HepG2 (cell line): Measurements from ENCODE around the gene MIA2. TPM values are rescaled to one million over a fixed set of nuclear protein-coding genes. Genes with fewer than 3 reads are reported as not detected.

Source experiments
- ATAC-seq: fragments of 200-7000 bp; cut with Tn5 transposase; 3 replicates; pipeline ENCODE4 v1.9.1; 2020; ENCODE audit warnings: mild to moderate bottlenecking, moderate library complexity
- BruUV-seq: library from RNA; stranded (reverse); fragments of 400-500 nt; replicated peaks from 2 replicates; lab custom pipeline; 2021; lab: Mats Ljungman, UMichigan
- CTCF ChIA-PET: fragments of 300-600 bp; formaldehyde crosslinking; extraction: SDS; loops from one replicate; lab custom pipeline; 2021; ENCODE audit warnings: low total read pairs, inconsistent platforms, low intra/inter-chr PET ratio; lab: Yijun Ruan, JAX
- POLR2A ChIA-PET: fragments of 350-600 bp; sonication (Branson Sonifier 250); formaldehyde crosslinking; loops from one replicate; lab custom pipeline; 2020; ENCODE audit warnings: antibody characterized with exemption, inconsistent platforms; lab: Yijun Ruan, JAX
- DNase-seq: peaks from one replicate; pipeline ENCODE4 v3.0.0-alpha.2; 2015; ENCODE audit warnings: low spot score
- FAIRE-seq: peaks from 3 replicates; lab custom pipeline; 2011; peaks lifted over from hg19 to GRCh38; lab: Jason Lieb, UNC
- H2AFZ ChIP-seq: one replicate; pipeline ENCODE4 v1.6.1; 2011; ENCODE audit warnings: low read length, inconsistent platforms
- H3K27ac ChIP-seq: fragments of 300-600 bp; 3 replicates; pipeline ENCODE4 v1.8.0; 2011; ENCODE audit warnings: mixed run types, mild to moderate bottlenecking, mixed read lengths, low read length, inconsistent platforms; ENCODE audit not compliant: insufficient read depth; ENCODE audit errors: extremely low read length
- H3K27me3 ChIP-seq, 2 experiments: fragments of 200-600 bp in 1 of 2; 2 replicates in 1 of 2; 3 replicates in 1 of 2; pipeline versions ENCODE4 v1.6.0 to v1.8.0; 2011; ENCODE audit warnings: low read length in 2 of 2, mild to moderate bottlenecking in 2 of 2, moderate library complexity in 2 of 2, inconsistent platforms in 1 of 2; ENCODE audit not compliant: insufficient read depth in 2 of 2, control insufficient read depth in 1 of 2
- H3K36me3 ChIP-seq, 2 experiments: fragments of 200-600 bp in 1 of 2; replicated peaks in 1 of 2; 2 replicates in 1 of 2; 3 replicates in 1 of 2; pipeline versions ENCODE4 v1.5.1 to v1.8.0; 2011; ENCODE audit warnings: low read length in 2 of 2, inconsistent platforms in 1 of 2; ENCODE audit not compliant: insufficient read depth in 2 of 2, control insufficient read depth in 1 of 2
- H3K4me1 ChIP-seq: 2 replicates; pipeline ENCODE4 v1.5.1; 2012; ENCODE audit warnings: low read length, inconsistent platforms; ENCODE audit not compliant: insufficient read depth
- H3K4me2 ChIP-seq: 2 replicates; pipeline ENCODE4 v1.6.0; 2011; ENCODE audit warnings: low read depth, low read length, inconsistent platforms
- H3K4me3 ChIP-seq, 3 experiments: fragments of 200-600 bp in 1 of 3; sonication (generic), shearing (Covaris generic) in 1 of 3; replicated peaks in 1 of 3; 2 replicates each; pipeline ENCODE4 v1.5.1; 2011 to 2016; ENCODE audit warnings: low read length in 3 of 3, inconsistent platforms in 2 of 3, low read depth in 2 of 3, mild to moderate bottlenecking in 2 of 3, control low read depth in 1 of 3, mixed read lengths in 1 of 3; ENCODE audit not compliant: insufficient read depth in 1 of 3
- H3K79me2 ChIP-seq: one replicate; pipeline ENCODE4 v1.6.1; 2011; ENCODE audit warnings: low read length, inconsistent platforms; ENCODE audit not compliant: insufficient read depth
- H3K9ac ChIP-seq: 2 replicates; pipeline ENCODE4 v1.6.0; 2011; ENCODE audit warnings: mild to moderate bottlenecking, low read depth, low read length, inconsistent platforms; ENCODE audit not compliant: insufficient read depth
- H3K9me3 ChIP-seq: 2 replicates; pipeline ENCODE4 v1.5.1; 2012; ENCODE audit warnings: mild to moderate bottlenecking, low read length
- H4K20me1 ChIP-seq: 2 replicates; pipeline ENCODE4 v1.6.0; 2011; ENCODE audit warnings: inconsistent platforms, mild to moderate bottlenecking, low read length, moderate library complexity; ENCODE audit not compliant: insufficient read depth
- ATF1 ChIP-seq: IDR thresholded peaks from 2 replicates; pipeline ENCODE4 v1.6.1; 2016; ENCODE audit warnings: mild to moderate bottlenecking, control low read depth
- BCLAF1 ChIP-seq: fragments of 450-650 bp; IDR thresholded peaks from 2 replicates; pipeline ENCODE4 v1.6.1; 2017; ENCODE audit warnings: mild to moderate bottlenecking
- CREB1 ChIP-seq, 2 experiments: fragments of 450-650 bp in 1 of 2; IDR thresholded peaks; 2 replicates each; pipeline ENCODE4 v1.6.1; 2016 to 2017; ENCODE audit warnings: control low read depth in 1 of 2, mild to moderate bottlenecking in 1 of 2, missing compliant biosample characterization in 1 of 2, missing genetic modification characterization in 1 of 2
- HCFC1 ChIP-seq: fragments of 150-350 bp; IDR thresholded peaks from 2 replicates; pipeline ENCODE4 v1.6.1; 2014; ENCODE audit warnings: low read depth, low read length
- HNRNPUL1 ChIP-seq: fragments of 200-400 bp; formaldehyde crosslinking; IDR thresholded peaks from 2 replicates; pipeline ENCODE4 v1.6.1; 2017; ENCODE audit warnings: low read depth, mild to moderate bottlenecking, low read length, moderate library complexity
- MYPOP ChIP-seq: sonication (generic); formaldehyde crosslinking; IDR thresholded peaks from 2 replicates; pipeline ENCODE4 v1.8.1; 2023; ENCODE audit warnings: mild to moderate bottlenecking, moderate library complexity, missing genetic modification reagents
- PPARG ChIP-seq: conservative IDR thresholded peaks from 2 replicates; pipeline ENCODE4 v1.6.1; 2016; ENCODE audit warnings: missing biosample characterization, missing genetic modification reagents
- RBM22 ChIP-seq: fragments of 200-400 bp; formaldehyde crosslinking; optimal IDR thresholded peaks from 2 replicates; pipeline ENCODE3; 2017; ENCODE audit warnings: mild to moderate bottlenecking, low read length, moderate library complexity
- SETDB1 ChIP-seq: sonication (generic); formaldehyde crosslinking; IDR thresholded peaks from 2 replicates; pipeline ENCODE4 v1.5.1; 2020; ENCODE audit warnings: missing genetic modification reagents, mild to moderate bottlenecking, borderline replicate concordance
- TBX3 ChIP-seq: fragments of 450-650 bp; IDR thresholded peaks from 2 replicates; pipeline ENCODE4 v1.6.1; 2017; ENCODE audit warnings: antibody characterized with exemption, mild to moderate bottlenecking, inconsistent platforms, borderline replicate concordance
- THYN1 ChIP-seq: sonication (generic); formaldehyde crosslinking; IDR thresholded peaks from 2 replicates; pipeline ENCODE4 v1.8.1; 2023; ENCODE audit warnings: low read depth, mild to moderate bottlenecking, moderate library complexity, missing genetic modification reagents, borderline replicate concordance
- ZNF841 ChIP-seq: sonication (generic); formaldehyde crosslinking; IDR thresholded peaks from 2 replicates; pipeline ENCODE4 v1.8.1; 2023; ENCODE audit warnings: missing genetic modification reagents, borderline replicate concordance
- WGBS: methylation state at CpG from one replicate; pipeline ENCODE4 v1.1.6; 2017; ENCODE audit warnings: low lambda C conversion rate; 5-methylcytosine and 5-hydroxymethylcytosine counted together
- in situ Hi-C: cut with HindIII; loops from 2 replicates; pipeline ENCODE4 v1.10.0; 2017; ENCODE audit warnings: low pct_unique_long_range_greater_than_20kb; ENCODE audit not compliant: extremely low pct_ligation_motif_present
- intact Hi-C: fragments of 100-400 bp; cut with micrococcal nuclease; formaldehyde crosslinking; loops from one replicate; pipeline ENCODE4 v1.10.0; 2022; ENCODE audit not compliant: unreplicated experiment
- polyA plus RNA-seq, 8 experiments: library from polyadenylated mRNA; depleted of rRNA in 3 of 8; stranded (reverse) in 7 of 8; unstranded in 1 of 8; fragments of >200 nt; fragmentation: Illumina TruSeq in 4 of 8; extraction: Trizol in 4 of 8; gene quantifications; 2 replicates each; pipeline versions ENCODE4 v1.2.1 to v1.2.3, GENCODE V29; 2011 to 2016; ENCODE audit warnings: low read depth in 4 of 8, missing spikeins in 1 of 8, mixed read lengths in 1 of 8; ENCODE audit not compliant: insufficient read depth in 1 of 8
- total RNA-seq, 5 experiments: library from RNA; depleted of rRNA; stranded (reverse); fragments of >200 nt; fragmentation: Illumina TruSeq; extraction: Trizol; gene quantifications; 2 replicates each; pipeline ENCODE4 v1.2.3, GENCODE V29; 2016; ENCODE audit warnings: low read depth in 1 of 5
- TF ChIP-seq, protein P1 (sequence below): IDR thresholded peaks from 2 replicates; pipeline ENCODE4 v1.6.1; 2016

MIA2 gene
- total and polyA plus RNA-seq, 2 of the 13 experiments (the other 11 are each of a cell fraction or from before 2014, with no cell fraction given): 134 to 158 TPM

- H3K4me2 ChIP-seq: no peak overlapping the region
- TF ChIP-seq ATF1 (CRISPR knock-in tag): no peak
- peak; percentile 90 for TF ChIP-seq RBM22
- TF ChIP-seq, protein P1, sequence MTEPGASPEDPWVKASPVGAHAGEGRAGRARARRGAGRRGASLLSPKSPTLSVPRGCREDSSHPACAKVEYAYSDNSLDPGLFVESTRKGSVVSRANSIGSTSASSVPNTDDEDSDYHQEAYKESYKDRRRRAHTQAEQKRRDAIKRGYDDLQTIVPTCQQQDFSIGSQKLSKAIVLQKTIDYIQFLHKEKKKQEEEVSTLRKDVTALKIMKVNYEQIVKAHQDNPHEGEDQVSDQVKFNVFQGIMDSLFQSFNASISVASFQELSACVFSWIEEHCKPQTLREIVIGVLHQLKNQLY (CRISPR knock-in tag): no peak
- TF ChIP-seq CREB1 (IDR thresholded peaks at IDR 0.05): peak; percentile 38; the same call in 1 of the 2 replicates
- no peak for TF ChIP-seq CREB1 (CRISPR knock-in tag; IDR thresholded peaks at IDR 0.05)
- peaks cover 26 to 68% of the 10 kb centered on the region in 2 experiments for H3K36me3 ChIP-seq
- H3K27ac ChIP-seq: no peak overlapping the region
- no peak for FAIRE-seq
- no peak overlapping the region for H3K4me3 ChIP-seq
- intact Hi-C loops: no loop called here
- no TSS peak for BruUV-seq
- ChIA-PET POLR2A (interaction anchor here (0.7 to 0.9 kb wide), 2 partner anchors 130 to 132 kb away, joined by 3 read pairs; partner anchors contain the start of genes FBXO33 and TRAPPC6B), CTCF (no interaction called here)
- no peaks in the 10 kb centered on the region for H3K79me2 ChIP-seq
- in situ Hi-C loops: no loop called here
- no peak for DNase-seq
- H2AFZ ChIP-seq: no peak overlapping the region
- H3K4me1 ChIP-seq: no peaks in the 10 kb centered on the region
- 98% methylated on average over 4 of the region's 4 CpGs for WGBS
- H3K9me3 ChIP-seq: no peaks in the 10 kb centered on the region
- H3K9ac ChIP-seq: no peak overlapping the region
- H3K27me3 ChIP-seq: no peaks in the 10 kb centered on the region
- no peak; the same call in 1 of the 3 replicates for ATAC-seq
- H4K20me1 ChIP-seq: no peaks in the 10 kb centered on the region
Observed at GRCh38 chr14:39302124-39302810, 68.6 kb downstream of the MIA2 start.

DNA sequence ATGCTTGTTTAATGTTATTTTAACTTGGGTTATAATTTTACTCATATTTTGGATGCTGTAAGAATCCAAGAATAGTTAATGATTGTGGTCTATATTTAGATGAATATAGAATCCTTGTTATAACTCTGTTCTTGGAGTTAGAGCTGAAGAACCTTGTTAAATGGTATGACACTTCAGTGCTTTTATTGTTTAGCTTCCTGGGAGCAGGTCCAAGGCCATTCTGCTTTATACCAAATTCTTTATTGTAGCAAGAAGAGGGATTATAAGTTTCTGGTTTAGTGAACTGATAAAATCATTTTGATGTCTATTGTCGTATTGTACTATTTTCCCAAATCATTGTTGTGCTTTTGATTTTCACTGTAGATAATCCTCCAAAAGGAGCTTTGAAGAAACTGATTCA lies 69.4 kb downstream of the MIA2 start:
- FAIRE-seq (no peak), ATAC-seq (no peak), DNase-seq (no peak)
- H3K9me3 ChIP-seq: no peaks in the 10 kb centered on the region
- intact Hi-C loops: no loop called here
- H3K4me3 ChIP-seq: no peak overlapping the region
- no peak overlapping the region for H3K9ac ChIP-seq
- ChIA-PET CTCF (no interaction called here), POLR2A (interaction anchor here (0.9 to 1.1 kb wide), 2 partner anchors 129 to 133 kb away, joined by 3 read pairs; partner anchors contain the start of genes FBXO33 and TRAPPC6B)
- in situ Hi-C loops: no loop called here
- WGBS: 98% methylated on average over 1 of the region's 1 CpG
- peaks cover 23 to 64% of the 10 kb centered on the region in 2 experiments for H3K36me3 ChIP-seq
- H3K27me3 ChIP-seq: no peaks in the 10 kb centered on the region
- H2AFZ ChIP-seq: no peak overlapping the region
- H4K20me1 ChIP-seq: no peaks in the 10 kb centered on the region
- no peak overlapping the region for H3K27ac ChIP-seq
- no peaks in the 10 kb centered on the region for H3K79me2 ChIP-seq
- no peak overlapping the region for H3K4me2 ChIP-seq
- no TSS peak for BruUV-seq
- H3K4me1 ChIP-seq: no peaks in the 10 kb centered on the region
- TF ChIP-seq HNRNPUL1: peak; percentile 39; the same call in 1 of the 2 replicates
- no peak for TF ChIP-seq ZNF841 (CRISPR knock-in tag)
- TF ChIP-seq BCLAF1: 0 out of 2 replicates have a peak, but pooled peaks have one; percentile 48
- no peak for TF ChIP-seq PPARG
- TF ChIP-seq HCFC1: no peak
- no peak for TF ChIP-seq MYPOP (CRISPR knock-in tag)
- no peak for TF ChIP-seq TBX3
- no peak for TF ChIP-seq THYN1 (CRISPR knock-in tag)
- TF ChIP-seq SETDB1: no peak
